ENCODE data around the gene BEND6. TPM values are rescaled to one million over a fixed set of nuclear protein-coding genes. Genes with fewer than 3 reads are reported as not detected.

BEND6 gene
- total RNA-seq, 1 experiment from 2014 or later: 2.1 TPM

DNA sequence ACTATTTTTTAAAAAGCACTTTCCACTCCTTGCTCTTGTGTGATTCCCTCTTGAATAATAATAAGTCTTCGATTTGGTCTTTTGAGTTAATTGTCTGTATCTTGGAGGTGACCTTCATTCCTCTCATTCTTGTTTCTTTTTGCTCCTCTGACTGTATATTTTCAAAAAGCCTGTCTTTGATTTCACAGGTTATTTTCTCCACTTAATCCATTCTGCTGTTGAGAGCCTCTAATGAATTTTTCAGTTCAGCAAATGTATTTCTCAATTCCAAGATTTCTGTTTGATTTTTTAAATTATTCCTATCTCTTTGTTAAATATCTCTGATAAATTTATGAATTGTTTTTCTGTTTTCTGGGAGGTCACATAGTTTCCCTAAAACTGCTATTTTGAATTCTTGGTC lies 69.9 kb downstream of the BEND6 start:
- TF ChIP-seq, protein P1, sequence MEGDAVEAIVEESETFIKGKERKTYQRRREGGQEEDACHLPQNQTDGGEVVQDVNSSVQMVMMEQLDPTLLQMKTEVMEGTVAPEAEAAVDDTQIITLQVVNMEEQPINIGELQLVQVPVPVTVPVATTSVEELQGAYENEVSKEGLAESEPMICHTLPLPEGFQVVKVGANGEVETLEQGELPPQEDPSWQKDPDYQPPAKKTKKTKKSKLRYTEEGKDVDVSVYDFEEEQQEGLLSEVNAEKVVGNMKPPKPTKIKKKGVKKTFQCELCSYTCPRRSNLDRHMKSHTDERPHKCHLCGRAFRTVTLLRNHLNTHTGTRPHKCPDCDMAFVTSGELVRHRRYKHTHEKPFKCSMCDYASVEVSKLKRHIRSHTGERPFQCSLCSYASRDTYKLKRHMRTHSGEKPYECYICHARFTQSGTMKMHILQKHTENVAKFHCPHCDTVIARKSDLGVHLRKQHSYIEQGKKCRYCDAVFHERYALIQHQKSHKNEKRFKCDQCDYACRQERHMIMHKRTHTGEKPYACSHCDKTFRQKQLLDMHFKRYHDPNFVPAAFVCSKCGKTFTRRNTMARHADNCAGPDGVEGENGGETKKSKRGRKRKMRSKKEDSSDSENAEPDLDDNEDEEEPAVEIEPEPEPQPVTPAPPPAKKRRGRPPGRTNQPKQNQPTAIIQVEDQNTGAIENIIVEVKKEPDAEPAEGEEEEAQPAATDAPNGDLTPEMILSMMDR (IDR thresholded peaks at IDR 0.05; ENCODE audit: unreplicated experiment): no peak
- no TSS peak for BruUV-seq (replicated peaks)
- no peak for DNase-seq (ENCODE audit: unreplicated experiment)
- no peak overlapping the region for H3K4me3 Mint-ChIP-seq (ENCODE audit: unreplicated experiment)
- H3K27ac Mint-ChIP-seq (ENCODE audit: low read depth, unreplicated experiment): no peak overlapping the region
- ChIA-PET CTCF (interaction anchor here (1.1 to 4.5 kb wide), 2 partner anchors 11 to 122 kb away, joined by 4 to 70 read pairs; no protein-coding TSS in a partner anchor), POLR2A (interaction anchor here (1.1 kb wide), 2 partner anchors 86 to 136 kb away, joined by 3 to 4 read pairs; no protein-coding TSS in a partner anchor)
- peaks cover 8% of the 10 kb centered on the region for H3K9me3 Mint-ChIP-seq (ENCODE audit: unreplicated experiment)
- no peaks in the 10 kb centered on the region for H3K4me1 Mint-ChIP-seq (ENCODE audit: insufficient read depth, unreplicated experiment)
- H3K36me3 Mint-ChIP-seq (ENCODE audit: insufficient read depth, unreplicated experiment): no peaks in the 10 kb centered on the region
- intact Hi-C loops (cut with micrococcal nuclease): loop anchor here (10.0 kb wide), 1 partner anchor 290 kb away; the partner anchor contains the start of gene PRIM2
- H3K27me3 Mint-ChIP-seq (ENCODE audit: insufficient read depth, unreplicated experiment): no peaks in the 10 kb centered on the region

DNA sequence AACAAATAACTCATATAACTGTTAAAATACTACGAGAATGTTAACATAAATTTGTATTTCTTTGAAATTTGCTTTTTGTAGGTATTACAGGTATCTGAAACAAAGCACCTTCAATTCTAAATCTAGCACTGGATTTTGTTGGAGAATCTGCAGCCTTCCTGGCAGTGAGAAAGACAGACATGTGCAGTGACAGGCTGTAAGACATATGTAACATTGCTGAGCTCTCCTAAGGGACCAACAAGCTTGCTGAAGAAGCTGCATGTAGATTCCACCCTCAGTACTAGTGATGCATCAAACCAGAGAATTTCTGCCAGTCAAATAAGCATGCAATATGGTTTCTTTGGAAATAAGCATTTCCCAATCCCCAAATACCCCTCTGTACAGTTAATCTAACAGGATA lies 71.1 kb downstream of the BEND6 start:
- ChIA-PET POLR2A (interaction anchor here (1.2 kb wide), 1 partner anchor 20 kb away, joined by 5 read pairs; no protein-coding TSS in a partner anchor), CTCF (interaction anchor here (0.6 to 4.5 kb wide), 3 partner anchors 20 to 312 kb away, joined by 3 to 70 read pairs (median 3); partner anchors contain the start of gene KIAA1586)
- H3K9me3 Mint-ChIP-seq (ENCODE audit: unreplicated experiment): peaks cover 8% of the 10 kb centered on the region
- TF ChIP-seq, protein P1 (IDR thresholded peaks at IDR 0.05; ENCODE audit: unreplicated experiment): no peak
- no peak overlapping the region for H3K27ac Mint-ChIP-seq (ENCODE audit: low read depth, unreplicated experiment)
- DNase-seq (ENCODE audit: unreplicated experiment): no peak
- H3K4me1 Mint-ChIP-seq (ENCODE audit: insufficient read depth, unreplicated experiment): no peaks in the 10 kb centered on the region
- H3K4me3 Mint-ChIP-seq (ENCODE audit: unreplicated experiment): no peak overlapping the region
- no peaks in the 10 kb centered on the region for H3K36me3 Mint-ChIP-seq (ENCODE audit: insufficient read depth, unreplicated experiment)
- H3K27me3 Mint-ChIP-seq (ENCODE audit: insufficient read depth, unreplicated experiment): no peaks in the 10 kb centered on the region
- BruUV-seq (replicated peaks): no TSS peak
- intact Hi-C loops (cut with micrococcal nuclease): loop anchor here (10.0 kb wide), 1 partner anchor 289 kb away; the partner anchor contains the start of gene PRIM2

DNA sequence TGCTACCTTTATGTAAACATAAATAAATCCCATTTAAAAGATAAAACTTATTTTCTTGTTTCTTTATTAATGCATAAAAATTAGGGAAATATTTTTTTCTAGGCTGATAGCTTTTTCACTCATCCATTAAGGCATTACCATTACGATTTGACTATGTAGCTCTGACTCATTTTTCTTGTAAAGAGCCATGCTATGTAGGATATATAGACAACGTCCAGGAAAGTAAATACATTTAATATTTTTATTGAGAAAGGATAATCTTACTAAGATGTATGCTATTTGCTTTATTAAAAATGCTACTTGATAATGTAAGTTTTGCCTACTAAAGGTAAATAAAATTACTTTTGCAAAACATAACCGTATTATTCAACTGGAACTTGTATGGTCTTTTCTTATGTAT lies 72.4 kb downstream of the BEND6 start:
- intact Hi-C loops (cut with micrococcal nuclease): loop anchor here (10.0 kb wide), 1 partner anchor 288 kb away; the partner anchor contains the start of gene PRIM2
- no peaks in the 10 kb centered on the region for H3K4me1 Mint-ChIP-seq (ENCODE audit: insufficient read depth, unreplicated experiment)
- DNase-seq (ENCODE audit: unreplicated experiment): no peak
- H3K9me3 Mint-ChIP-seq (ENCODE audit: unreplicated experiment): peaks cover 8% of the 10 kb centered on the region
- TF ChIP-seq, protein P1 (IDR thresholded peaks at IDR 0.05; ENCODE audit: unreplicated experiment): no peak
- BruUV-seq (replicated peaks): no TSS peak
- no peaks in the 10 kb centered on the region for H3K36me3 Mint-ChIP-seq (ENCODE audit: insufficient read depth, unreplicated experiment)
- POLR2A ChIA-PET: no interaction called here
- CTCF ChIA-PET: interaction anchor here (0.6 kb wide), 1 partner anchor 114 kb away, joined by 3 read pairs; no protein-coding TSS in a partner anchor
- no peaks in the 10 kb centered on the region for H3K27me3 Mint-ChIP-seq (ENCODE audit: insufficient read depth, unreplicated experiment)
- H3K27ac Mint-ChIP-seq (ENCODE audit: low read depth, unreplicated experiment): no peak overlapping the region
- no peak overlapping the region for H3K4me3 Mint-ChIP-seq (ENCODE audit: unreplicated experiment)

DNA sequence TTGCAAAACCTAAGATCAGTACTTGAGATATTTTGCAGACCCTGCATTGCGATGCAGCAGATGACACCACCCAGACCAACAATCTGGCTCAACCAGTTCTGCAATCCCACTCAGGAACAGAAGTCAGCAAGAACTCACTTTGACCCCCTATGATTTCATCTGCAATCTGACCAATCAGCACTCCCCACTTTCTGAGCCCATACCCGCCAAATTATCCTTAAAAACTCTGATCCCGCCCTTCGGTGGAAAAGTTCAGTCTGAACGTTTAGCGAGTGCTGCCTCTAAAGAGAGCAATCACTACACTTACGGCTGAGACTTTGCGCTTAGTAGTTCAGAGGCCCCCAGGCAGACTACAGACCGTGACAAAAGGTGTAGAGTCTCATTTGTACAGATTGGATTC lies 74.3 kb downstream of the BEND6 start:
- H3K36me3 Mint-ChIP-seq (ENCODE audit: insufficient read depth, unreplicated experiment): no peaks in the 10 kb centered on the region

More for the DNA sequence above, 74.3 kb downstream of the BEND6 start:
- ChIA-PET CTCF (interaction anchor here (1.1 kb wide), 1 partner anchor 127 kb away, joined by 4 read pairs; no protein-coding TSS in a partner anchor), POLR2A (no interaction called here)
- TF ChIP-seq, protein P1 (IDR thresholded peaks at IDR 0.05; ENCODE audit: unreplicated experiment): no peak
- no TSS peak for BruUV-seq (replicated peaks)
- H3K9me3 Mint-ChIP-seq (ENCODE audit: unreplicated experiment): peaks cover 8% of the 10 kb centered on the region
- intact Hi-C loops (cut with micrococcal nuclease): loop anchor here (10.0 kb wide), 1 partner anchor 286 kb away; the partner anchor contains the start of gene PRIM2
- H3K4me1 Mint-ChIP-seq (ENCODE audit: insufficient read depth, unreplicated experiment): peaks cover 5% of the 10 kb centered on the region
- no peak overlapping the region for H3K4me3 Mint-ChIP-seq (ENCODE audit: unreplicated experiment)
- DNase-seq (ENCODE audit: unreplicated experiment): no peak
- H3K27me3 Mint-ChIP-seq (ENCODE audit: insufficient read depth, unreplicated experiment): no peaks in the 10 kb centered on the region
- no peak overlapping the region for H3K27ac Mint-ChIP-seq (ENCODE audit: low read depth, unreplicated experiment)
